Astrocyte (in vitro differentiated cells and primary cell): ENCODE measurements around the gene LGALS1. TPM values are rescaled to one million over a fixed set of nuclear protein-coding genes. Genes with fewer than 3 reads are reported as not detected.

ENCODE experiments used
- DNase-seq: peaks from one replicate; pipeline ENCODE4 v3.0.0-alpha.2; 2010; ENCODE audit warnings: low read depth
- FAIRE-seq: peaks from 2 replicates; lab custom pipeline; 2011; peaks lifted over from hg19 to GRCh38; lab: Jason Lieb, UNC
- H2AFZ ChIP-seq: 2 replicates; pipeline ENCODE4 v1.6.0; 2012; ENCODE audit warnings: low read depth, low read length, inconsistent platforms
- H3K27ac ChIP-seq: 2 replicates; pipeline ENCODE4 v1.5.1; 2011; ENCODE audit warnings: low read depth, low read length, inconsistent platforms
- H3K27me3 ChIP-seq: 2 replicates; pipeline ENCODE4 v1.6.0; 2011; ENCODE audit warnings: low read length, inconsistent platforms; ENCODE audit not compliant: insufficient read depth
- H3K36me3 ChIP-seq: 2 replicates; pipeline ENCODE4 v1.5.1; 2011; ENCODE audit warnings: low read length, inconsistent platforms; ENCODE audit not compliant: insufficient read depth
- H3K4me1 ChIP-seq: 2 replicates; pipeline ENCODE4 v1.5.1; 2011; ENCODE audit warnings: low read length, inconsistent platforms; ENCODE audit not compliant: insufficient read depth
- H3K4me2 ChIP-seq: 2 replicates; pipeline ENCODE4 v1.6.0; 2012; ENCODE audit warnings: low read length, inconsistent platforms
- H3K4me3 ChIP-seq: 2 replicates; pipeline ENCODE4 v1.5.1; 2011; ENCODE audit warnings: low read depth, mild to moderate bottlenecking, low read length, inconsistent platforms; ENCODE audit not compliant: insufficient read depth
- H3K79me2 ChIP-seq: 2 replicates; pipeline ENCODE4 v1.6.0; 2012; ENCODE audit warnings: mild to moderate bottlenecking, low read length, inconsistent platforms; ENCODE audit not compliant: insufficient read depth
- H3K9ac ChIP-seq: 2 replicates; pipeline ENCODE4 v1.6.0; 2012; ENCODE audit warnings: mild to moderate bottlenecking, low read length, inconsistent platforms
- H3K9me3 ChIP-seq: 2 replicates; pipeline ENCODE4 v1.5.1; 2012; ENCODE audit warnings: low read depth, mild to moderate bottlenecking, low read length, inconsistent platforms; ENCODE audit not compliant: insufficient read depth
- H4K20me1 ChIP-seq: 2 replicates; pipeline ENCODE4 v1.6.0; 2012; ENCODE audit warnings: low read length, inconsistent platforms; ENCODE audit not compliant: insufficient read depth
- H3K27ac Mint-ChIP-seq: one replicate; pipeline ENCODE4 v1.8.0; 2021; ENCODE audit warnings: mild to moderate bottlenecking, mixed read lengths; ENCODE audit not compliant: unreplicated experiment
- H3K27me3 Mint-ChIP-seq: one replicate; pipeline ENCODE4 v1.8.0; 2021; ENCODE audit warnings: low read depth, mixed read lengths; ENCODE audit not compliant: unreplicated experiment
- H3K36me3 Mint-ChIP-seq: one replicate; pipeline ENCODE4 v1.8.0; 2021; ENCODE audit warnings: low read depth, mixed read lengths; ENCODE audit not compliant: unreplicated experiment
- H3K4me1 Mint-ChIP-seq: one replicate; pipeline ENCODE4 v1.8.0; 2021; ENCODE audit warnings: low read depth, mixed read lengths; ENCODE audit not compliant: unreplicated experiment
- H3K4me3 Mint-ChIP-seq: one replicate; pipeline ENCODE4 v1.8.0; 2021; ENCODE audit warnings: mild to moderate bottlenecking, moderate library complexity, mixed read lengths; ENCODE audit not compliant: unreplicated experiment
- H3K9me3 Mint-ChIP-seq: one replicate; pipeline ENCODE4 v1.8.0; 2021; ENCODE audit warnings: mild to moderate bottlenecking, mixed read lengths; ENCODE audit not compliant: unreplicated experiment
- CTCF ChIP-seq: IDR thresholded peaks from 2 replicates; pipeline ENCODE4 v1.5.1; 2011; ENCODE audit warnings: low read depth, mild to moderate bottlenecking, inconsistent platforms, low read length, moderate library complexity; ENCODE audit not compliant: insufficient read depth
- EZH2 ChIP-seq: IDR thresholded peaks from 2 replicates; pipeline ENCODE4 v1.6.1; 2012; ENCODE audit warnings: mild to moderate bottlenecking, low read length, inconsistent platforms; ENCODE audit not compliant: insufficient read depth
- total RNA-seq: library from RNA; stranded (reverse); gene quantifications from 2 replicates; pipeline ENCODE4 v1.2.1, GENCODE V29; 2021

LGALS1 gene
- total RNA-seq, 1 donor from 2014 or later: 240 TPM

GRCh38 chr22:37641561-37641949 lies 33.9 kb upstream of the LGALS1 start:
- no peak overlapping the region for H3K27ac ChIP-seq
- TF ChIP-seq CTCF: no peak
- no peak for TF ChIP-seq EZH2
- H3K79me2 ChIP-seq: peaks cover 4% of the 10 kb centered on the region
- no peaks in the 10 kb centered on the region for H3K36me3 ChIP-seq
- peaks cover 18% of the 10 kb centered on the region for H3K4me1 Mint-ChIP-seq
- H4K20me1 ChIP-seq: peaks cover 10% of the 10 kb centered on the region
- no peaks in the 10 kb centered on the region for H3K27me3 Mint-ChIP-seq
- peaks cover 20% of the 10 kb centered on the region for H3K4me1 ChIP-seq
- no peak overlapping the region for H3K9ac ChIP-seq
- H2AFZ ChIP-seq: no peak overlapping the region
- no peaks in the 10 kb centered on the region for H3K27me3 ChIP-seq
- FAIRE-seq: no peak
- H3K4me2 ChIP-seq: no peak overlapping the region
- no peak overlapping the region for H3K27ac Mint-ChIP-seq
- H3K9me3 Mint-ChIP-seq: no peaks in the 10 kb centered on the region
- peaks cover 4% of the 10 kb centered on the region for H3K36me3 Mint-ChIP-seq
- DNase-seq: no peak
- H3K4me3 ChIP-seq: no peak overlapping the region
- H3K4me3 Mint-ChIP-seq: no peak overlapping the region
- H3K9me3 ChIP-seq: no peaks in the 10 kb centered on the region

GRCh38 chr22:37643225-37643847 lies 32.1 kb upstream of the LGALS1 start:
- no peak for FAIRE-seq
- H3K27ac Mint-ChIP-seq: peak overlapping the region; percentile 19
- no peak for DNase-seq

More at GRCh38 chr22:37643225-37643847, 32.1 kb upstream of the LGALS1 start:
- H3K4me3 ChIP-seq: no peak overlapping the region
- H3K4me3 Mint-ChIP-seq: no peak overlapping the region
- no peaks in the 10 kb centered on the region for H3K27me3 Mint-ChIP-seq
- H2AFZ ChIP-seq: no peak overlapping the region
- no peaks in the 10 kb centered on the region for H3K36me3 ChIP-seq
- TF ChIP-seq EZH2: no peak
- TF ChIP-seq CTCF: peak; percentile 87
- H3K4me1 Mint-ChIP-seq: peaks cover 7% of the 10 kb centered on the region
- no peaks in the 10 kb centered on the region for H3K9me3 Mint-ChIP-seq
- peaks cover 12% of the 10 kb centered on the region for H3K4me1 ChIP-seq
- H3K4me2 ChIP-seq: no peak overlapping the region
- H3K79me2 ChIP-seq: peaks cover 4% of the 10 kb centered on the region
- no peaks in the 10 kb centered on the region for H3K27me3 ChIP-seq
- no peak overlapping the region for H3K9ac ChIP-seq
- peaks cover 10% of the 10 kb centered on the region for H4K20me1 ChIP-seq
- peaks cover 4% of the 10 kb centered on the region for H3K36me3 Mint-ChIP-seq
- H3K27ac ChIP-seq: no peak overlapping the region
- no peaks in the 10 kb centered on the region for H3K9me3 ChIP-seq
